DMS114 treated with DMSO at 0.1 percent for 48 hours (cell line): Measurements from ENCODE around the gene FARS2.
A peak's percentile ranks its signal among the peaks of the same experiment; 100 is the strongest.

ENCODE experiments used
- DNase-seq: peaks from one replicate; lab custom pipeline; 2025; ENCODE audit not compliant: unreplicated experiment; lab: John Stamatoyannopoulos, UW

Gene FARS2

DNA sequence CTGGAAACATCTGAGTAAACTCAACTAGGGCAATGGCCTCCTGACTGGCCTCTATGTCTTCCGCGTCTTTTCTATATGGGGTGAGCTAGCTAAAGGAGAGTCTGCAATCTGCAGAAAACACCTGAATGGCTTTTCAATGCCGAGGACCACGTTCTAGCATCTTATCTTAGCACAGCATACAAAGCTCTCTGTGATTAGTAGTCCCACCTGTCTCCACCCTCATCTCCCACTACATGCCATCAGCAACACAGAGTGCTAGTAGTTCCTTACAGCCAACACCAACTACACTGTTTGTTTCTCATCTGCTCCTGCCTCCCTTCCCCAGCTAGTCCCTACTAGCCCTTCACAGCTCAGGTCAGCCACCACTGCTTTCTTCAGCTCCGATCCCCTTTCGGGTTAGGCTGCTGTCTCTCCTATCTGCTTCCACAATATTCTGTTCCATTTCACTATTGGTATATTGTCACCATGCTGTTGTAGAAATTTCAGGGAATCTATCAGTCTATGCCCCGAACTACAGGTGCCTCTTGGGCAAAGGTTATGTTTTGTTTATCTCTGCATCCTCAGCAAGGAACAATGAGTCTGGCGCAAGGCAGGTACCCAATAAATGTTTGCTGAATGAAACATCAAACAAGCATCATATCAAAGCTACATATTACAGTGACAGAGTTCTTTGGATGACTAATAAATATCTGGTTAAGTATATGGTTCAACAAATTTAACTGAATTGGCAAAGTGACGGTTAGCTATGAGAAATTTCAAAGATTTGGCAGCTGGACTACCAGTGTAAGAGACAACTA lies 12.8 kb upstream of the FARS2 start:
- no peak for DNase-seq

DNA sequence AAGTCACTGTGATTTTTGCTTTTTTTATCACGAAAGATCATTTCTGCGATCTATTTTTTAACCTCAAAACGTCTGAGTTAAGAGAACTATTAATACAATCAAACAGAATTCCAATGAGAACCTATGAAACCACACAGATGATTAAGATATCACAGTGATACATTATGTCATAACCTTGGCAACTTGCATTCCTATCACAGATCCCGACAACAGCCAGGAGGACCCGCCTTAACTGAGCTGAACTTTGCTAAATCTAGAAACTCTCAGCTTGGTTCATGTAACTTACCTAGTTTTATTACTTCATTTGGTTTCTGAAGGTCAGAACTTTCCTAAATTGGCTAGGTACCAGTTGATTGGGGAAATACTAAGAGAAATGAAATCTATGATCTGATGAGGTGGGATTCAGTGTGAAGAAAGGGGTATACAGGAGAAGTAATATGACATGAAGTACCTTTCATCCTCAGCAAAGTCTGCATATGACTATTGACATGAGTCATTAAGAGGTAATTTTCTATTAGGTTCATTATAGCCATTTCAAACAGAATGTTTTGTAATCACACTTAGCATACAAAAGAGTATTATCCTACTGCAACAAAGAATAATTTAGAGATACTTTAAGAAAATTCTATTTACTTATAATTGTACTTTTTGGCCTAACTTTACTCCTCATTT lies 11.7 kb upstream of the FARS2 start:
- DNase-seq = no peak

DNA sequence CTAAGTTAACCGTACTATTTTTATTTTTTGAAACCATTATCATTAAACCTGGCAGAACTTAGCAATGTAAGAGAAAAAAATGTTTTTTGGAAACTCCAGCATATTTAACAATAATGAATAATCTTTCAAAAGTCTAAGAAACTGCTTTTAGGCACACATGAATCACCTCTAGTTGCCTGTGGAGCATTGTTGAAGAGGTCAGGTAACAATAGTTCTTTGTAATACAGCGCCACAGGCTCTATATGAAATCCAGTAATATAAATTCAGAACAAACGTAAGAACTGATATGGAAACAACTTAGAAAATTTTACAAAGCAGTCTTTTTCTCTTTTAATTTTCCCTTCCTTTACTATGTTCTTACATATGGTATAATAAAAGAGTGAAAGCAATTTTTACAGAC lies 10.9 kb upstream of the FARS2 start:
- DNase-seq = no peak

DNA sequence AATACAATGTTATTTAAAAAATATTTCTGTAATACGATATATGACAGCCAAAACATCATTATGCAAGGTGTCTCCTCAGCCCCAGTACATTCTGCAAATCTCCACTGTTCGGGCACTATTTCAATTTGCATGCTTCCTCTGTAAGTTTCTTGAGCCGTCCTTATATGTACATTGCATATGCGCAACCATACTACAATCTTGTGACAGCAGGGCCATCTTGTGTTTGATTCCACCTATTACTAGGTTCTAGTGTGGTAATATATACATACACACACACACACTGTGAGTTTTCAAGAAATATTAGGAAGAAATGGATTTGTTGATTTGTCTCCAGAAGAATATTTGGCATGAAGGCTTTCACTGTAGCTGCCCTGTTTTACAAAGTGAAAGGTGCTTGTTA lies 10.4 kb upstream of the FARS2 start:
- no peak for DNase-seq

DNA sequence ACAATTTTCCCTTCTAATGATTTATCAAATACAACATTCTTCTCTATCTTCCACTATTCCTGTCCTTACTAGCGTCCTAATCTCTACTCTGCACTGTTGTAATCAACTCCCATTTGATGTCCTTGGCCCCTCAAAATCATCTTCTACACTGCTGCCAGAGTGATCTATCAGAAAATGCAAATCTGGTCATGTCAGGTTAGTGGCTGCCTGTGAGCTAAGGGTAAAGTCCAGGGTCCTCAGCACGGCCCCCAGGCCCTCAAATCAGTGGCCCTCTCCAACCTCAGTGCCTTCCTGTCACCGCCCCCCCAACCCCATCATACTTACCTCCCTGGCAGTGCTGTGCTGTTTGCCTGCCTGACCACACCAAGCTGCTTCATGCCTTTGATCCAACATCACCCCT lies 4.4 kb upstream of the FARS2 start:
- DNase-seq = no peak

DNA sequence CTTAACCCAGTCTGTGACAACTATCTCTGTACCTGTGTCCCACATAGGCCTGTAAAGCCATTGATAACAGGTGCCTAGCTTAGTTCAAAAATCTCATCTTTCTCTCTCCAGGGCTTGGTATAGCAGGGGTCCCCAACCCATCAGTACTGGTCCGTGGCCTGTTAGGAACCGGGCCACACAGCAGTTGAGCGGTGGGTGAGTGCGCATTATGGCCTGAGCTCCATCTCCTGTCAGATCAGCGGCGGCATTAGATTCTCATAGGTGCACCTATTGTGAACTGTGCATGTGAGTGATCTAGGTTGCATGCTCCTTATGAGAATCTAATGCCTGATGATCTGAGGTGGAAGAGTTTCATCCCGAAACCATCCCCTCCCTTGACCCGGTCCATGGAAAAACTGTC lies 3.9 kb upstream of the FARS2 start:
- no peak for DNase-seq

DNA sequence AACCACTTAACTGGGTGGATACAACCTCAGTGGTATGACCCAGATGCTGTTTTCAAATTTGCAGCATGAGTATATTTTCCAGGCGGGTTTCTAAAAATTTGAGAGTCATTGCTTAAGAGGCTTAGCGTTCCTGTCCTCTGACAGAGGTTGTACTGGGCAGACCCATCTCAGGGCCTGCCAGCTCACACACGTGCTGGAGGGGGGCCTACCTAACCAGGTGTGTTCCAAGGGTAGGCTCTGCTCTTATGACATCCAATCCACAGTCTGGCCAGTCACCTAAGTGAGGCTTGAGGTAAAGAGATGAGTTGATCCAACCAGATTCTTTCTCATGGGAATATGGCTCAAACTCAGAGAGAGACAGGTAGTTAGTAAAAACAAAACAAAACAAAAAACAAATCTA lies 1.9 kb upstream of the FARS2 start:
- no peak for DNase-seq

DNA sequence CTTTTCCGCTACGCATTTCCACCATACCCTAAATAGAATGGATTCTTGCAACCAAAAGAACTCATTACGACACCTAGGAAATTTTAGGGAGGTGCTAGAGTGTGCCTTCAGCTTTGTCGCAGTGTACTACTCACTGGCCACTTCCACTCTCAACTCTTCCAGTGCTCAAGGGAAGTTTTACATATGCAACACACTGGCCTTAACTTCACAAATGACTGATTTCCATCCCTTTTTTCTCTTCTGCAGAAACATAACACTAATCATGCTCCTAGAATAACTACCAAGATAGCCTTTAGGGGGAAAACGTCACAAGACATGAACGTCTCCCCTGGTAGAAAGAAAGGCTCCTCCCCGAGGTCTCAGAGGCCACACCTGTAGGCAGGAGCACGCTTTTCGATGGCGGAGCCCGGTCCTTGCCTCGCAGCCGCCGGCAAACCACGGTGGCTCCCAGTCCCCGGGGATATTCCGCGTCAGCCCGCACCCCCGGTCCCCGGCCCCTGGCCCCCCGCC lies 1.1 kb upstream of the FARS2 start:
- DNase-seq = peak; percentile 63

DNA sequence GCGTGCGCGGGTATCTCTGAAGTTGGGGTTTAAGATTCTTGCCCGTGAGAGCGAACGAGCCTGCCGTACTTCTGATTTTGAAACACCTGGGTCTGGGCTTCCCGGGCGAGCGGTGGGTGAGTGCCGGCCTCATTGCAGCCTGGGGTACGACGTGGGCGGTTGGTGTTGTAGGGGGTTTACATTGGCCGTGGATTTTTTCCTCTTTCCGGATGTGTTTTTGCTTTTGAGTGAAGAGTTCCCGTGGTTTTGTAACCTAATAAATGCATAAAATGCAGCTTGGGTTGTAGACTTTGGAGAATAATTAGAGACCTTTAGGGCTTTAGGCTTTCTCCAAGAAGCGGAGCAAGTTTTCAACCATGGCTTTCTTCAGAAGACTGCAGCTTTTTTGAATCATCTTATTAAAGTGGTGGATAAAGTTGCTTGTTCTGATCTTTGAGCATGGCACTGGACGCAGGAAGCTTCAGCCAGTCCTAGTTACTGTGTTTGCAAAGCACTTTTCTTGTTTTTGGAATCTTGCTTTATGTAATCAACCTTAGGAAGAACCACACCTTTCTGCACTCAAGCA lies 314 bp downstream of the FARS2 start:
- peak; percentile 42 for DNase-seq

DNA sequence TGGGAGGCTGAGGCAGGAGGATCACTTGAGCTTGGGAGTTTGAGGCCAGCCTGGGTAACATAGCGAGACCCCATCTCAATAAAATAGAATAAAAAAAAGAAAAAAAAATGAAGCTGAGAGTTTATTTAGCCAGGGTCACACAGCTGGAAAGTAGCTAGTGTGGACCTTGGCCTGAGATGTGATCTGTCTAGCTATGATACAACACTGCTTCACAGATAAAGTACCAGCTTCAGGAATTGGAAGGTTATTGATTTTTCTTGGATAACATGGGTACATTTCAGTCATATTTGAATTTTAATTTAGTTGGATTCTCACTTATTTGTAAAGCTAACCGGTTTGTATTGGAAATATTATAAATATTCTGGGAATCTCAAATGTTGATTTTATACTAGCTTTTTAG lies 5.1 kb downstream of the FARS2 start:
- DNase-seq = no peak

DNA sequence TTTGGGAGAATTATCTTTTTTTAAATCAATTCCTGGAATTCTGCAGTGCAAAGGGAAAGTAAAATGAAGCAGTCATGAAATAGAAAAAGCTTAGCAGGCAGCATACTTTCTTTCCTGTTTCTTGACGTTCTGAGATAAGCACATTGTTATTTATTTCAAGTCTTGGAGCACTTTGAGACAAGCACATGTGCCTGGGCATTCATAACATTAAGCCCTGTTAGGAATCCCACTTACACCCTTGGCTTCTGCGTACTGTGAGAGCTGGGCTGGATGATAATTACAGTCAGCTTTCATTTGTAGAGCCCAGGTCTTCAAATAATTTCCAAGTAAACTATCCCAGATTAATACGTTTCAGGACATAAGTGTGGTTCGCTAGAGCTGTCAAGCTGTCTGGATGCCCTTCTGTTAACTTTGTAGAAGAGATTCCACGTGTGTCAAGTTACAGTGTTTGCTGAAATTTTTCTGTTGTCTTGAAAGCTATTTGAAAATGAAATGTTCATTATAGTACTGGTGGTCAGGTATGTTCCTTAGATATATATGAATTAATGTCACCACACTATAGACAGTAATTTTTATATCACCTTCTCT lies 8.9 kb downstream of the FARS2 start:
- DNase-seq = no peak

DNA sequence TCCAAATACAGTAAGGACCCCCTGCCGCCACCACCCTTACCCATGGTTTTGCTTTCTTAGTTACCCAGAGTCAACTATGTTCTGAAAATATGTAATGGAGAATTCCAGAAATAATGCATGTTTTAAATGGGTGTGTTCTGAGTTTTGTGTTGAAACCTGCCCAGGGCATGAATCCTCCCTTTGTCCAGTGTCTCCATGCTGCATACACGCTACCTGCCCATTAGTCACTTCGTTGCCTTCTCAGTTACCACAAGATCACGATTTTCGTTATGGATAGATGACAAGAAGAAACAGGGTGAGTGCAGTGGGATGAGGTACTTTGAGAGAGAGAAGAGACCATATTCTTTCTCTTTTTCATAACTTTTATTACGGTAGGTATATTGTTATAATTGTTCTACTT lies 10.6 kb downstream of the FARS2 start:
- no peak for DNase-seq

DNA sequence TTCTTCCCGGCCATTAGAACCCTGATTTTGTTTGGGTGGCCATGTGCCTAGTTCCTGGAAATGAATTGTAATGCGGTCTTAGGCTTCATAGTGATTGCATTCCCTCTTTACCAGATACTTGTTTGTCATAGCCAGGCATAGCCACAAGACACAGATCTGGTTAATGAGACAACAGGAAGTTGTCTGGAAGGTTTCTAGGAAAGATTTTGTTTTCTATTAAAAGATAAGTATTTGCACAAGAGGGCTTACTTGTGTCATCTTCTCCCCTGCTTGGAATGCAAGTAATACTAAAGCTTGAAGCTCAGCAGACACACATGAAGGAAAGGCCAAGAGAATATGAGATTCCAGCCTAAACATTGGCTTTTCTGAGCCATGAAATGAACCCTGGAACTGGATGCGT lies 12.9 kb downstream of the FARS2 start:
- no peak for DNase-seq

DNA sequence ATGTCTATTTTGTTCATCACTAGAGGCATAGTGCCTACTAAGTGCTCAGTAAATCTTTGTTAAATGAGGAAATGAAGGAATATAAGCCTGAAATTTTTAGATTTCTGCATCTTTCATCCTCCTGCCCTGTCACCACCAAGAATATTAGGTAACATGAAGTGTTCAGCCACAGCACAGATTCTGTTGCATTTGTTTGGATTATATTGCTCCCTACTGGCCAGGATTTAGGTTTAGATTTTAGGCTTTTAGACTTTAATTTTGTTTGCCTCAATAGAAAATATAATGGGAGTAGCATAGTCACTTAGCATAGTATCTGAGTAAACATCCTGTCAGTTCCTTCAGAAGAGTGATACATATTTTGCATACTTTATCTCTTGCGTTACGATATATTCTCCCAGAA lies 14.2 kb downstream of the FARS2 start:
- no peak for DNase-seq

DNA sequence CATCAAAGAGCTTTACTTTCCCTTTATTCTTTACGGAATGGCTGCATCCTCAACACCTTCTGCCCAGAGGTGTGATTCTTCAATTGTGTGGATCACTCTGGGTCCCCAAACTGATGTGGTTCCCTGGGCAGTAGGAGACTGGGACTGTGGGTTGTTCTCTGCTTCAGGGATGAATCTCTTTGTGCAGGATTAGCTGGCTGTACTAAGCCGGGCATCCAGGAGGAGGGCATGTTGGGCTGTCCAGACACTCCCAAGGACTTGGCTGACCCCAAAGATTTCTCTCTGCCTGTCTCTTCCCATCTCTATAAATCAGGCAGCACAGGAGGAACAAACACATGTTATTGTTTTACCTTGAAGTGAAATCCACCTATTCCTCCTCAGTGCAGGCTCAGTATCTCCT lies 15.3 kb downstream of the FARS2 start:
- DNase-seq = no peak

DNA sequence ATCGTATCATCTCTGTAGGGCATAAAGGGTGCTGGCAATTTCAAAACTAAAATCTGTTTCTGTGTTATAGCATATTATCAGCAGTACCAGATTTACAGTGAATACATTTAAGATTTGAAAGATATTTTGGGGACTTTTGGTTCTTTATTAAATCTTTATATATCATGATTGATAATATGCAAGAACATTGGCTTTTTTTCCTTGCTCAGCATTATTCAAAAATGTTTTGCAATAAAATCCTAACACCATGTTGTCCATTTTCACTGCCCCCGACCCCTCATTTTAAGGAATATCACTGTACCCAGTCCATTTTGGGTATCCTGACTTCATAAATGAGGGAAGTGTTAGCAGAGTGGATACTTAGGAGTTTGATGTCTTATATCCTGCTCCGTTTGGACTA lies 16.3 kb downstream of the FARS2 start:
- DNase-seq = no peak

DNA sequence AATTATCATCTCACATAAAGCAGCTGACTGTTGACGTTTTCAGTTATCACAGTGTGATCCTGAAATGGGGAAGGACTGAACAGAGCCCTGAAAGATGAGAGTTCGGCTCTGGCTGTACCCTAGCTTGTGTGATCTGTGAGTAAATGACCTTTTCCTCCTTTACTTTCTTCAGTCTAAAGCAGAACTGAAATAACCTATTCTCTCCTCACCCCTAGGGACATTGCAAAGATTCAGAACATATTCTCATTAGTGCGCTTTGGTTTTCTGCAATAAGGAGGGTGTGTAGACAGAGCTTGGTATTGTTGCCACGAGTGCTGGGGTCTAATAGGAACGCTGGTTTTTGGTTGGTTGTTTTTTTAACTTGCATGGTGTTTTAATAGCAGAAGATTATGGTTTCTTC lies 16.7 kb downstream of the FARS2 start:
- no peak for DNase-seq

DNA sequence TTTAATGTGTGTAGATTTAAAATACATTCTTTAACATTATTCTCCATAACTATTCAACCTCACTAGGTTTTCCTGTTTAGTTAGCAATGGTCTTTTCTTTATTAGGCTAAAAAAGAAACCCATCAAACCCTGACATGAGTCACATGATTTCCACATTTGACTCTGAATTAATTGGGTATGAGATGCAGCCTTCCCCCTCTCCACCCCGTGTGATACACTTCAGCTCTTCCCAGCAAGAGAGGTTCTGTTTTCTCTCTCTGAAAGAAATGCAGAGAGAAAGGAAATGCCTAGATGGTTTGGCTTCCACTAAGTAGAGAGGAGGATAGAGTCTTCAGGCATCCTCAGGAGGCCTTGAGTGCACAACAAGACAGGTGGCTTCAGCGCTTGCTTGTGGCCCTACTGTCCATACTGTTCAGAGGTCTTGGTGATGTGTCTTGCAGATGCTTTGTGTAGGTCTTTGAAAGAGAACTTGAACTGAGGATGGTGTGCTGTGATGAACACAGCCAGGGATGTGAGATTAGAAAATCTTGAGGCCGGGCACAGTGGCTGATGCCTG lies 17.3 kb downstream of the FARS2 start:
- no peak for DNase-seq

DNA sequence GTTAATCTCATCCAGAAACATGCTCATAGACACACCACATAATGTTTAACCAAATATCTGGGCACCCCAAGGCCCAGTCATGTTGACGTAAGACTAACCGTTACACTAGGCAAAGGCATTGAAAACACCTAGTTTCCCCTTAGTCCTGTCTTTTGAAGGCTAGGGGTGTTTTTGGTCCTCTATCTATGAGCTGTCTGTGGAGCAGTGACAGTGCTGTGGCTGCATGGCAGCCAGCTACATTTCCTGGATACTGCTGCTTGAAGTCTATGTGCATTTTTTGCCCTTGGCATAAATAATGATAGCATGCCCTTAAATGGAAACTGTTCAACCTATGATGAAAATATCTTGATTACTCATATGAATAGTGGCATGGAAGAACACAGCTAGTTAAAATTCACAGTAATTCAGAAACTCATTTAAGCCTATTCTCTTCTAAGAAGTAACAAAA lies 18.6 kb downstream of the FARS2 start:
- DNase-seq = no peak

DNA sequence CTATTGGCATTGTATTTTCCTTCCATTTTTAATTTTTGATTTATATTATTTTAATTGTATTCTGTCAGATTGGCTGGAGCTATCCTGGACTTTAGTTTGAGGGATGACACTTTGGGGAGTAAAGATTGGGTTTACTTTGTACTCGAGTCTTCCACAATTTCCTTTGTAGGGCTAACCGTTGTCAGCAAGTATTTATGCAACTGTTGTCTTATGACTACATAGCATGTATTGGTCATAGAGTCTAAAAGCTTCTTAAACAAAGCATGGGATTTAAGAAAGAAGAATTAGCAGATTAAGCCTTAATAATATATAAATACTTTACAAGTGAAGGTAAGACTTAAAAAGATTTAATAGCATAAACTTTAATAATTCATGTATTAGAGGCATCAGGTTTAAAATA lies 19.6 kb downstream of the FARS2 start:
- DNase-seq = no peak

DNA sequence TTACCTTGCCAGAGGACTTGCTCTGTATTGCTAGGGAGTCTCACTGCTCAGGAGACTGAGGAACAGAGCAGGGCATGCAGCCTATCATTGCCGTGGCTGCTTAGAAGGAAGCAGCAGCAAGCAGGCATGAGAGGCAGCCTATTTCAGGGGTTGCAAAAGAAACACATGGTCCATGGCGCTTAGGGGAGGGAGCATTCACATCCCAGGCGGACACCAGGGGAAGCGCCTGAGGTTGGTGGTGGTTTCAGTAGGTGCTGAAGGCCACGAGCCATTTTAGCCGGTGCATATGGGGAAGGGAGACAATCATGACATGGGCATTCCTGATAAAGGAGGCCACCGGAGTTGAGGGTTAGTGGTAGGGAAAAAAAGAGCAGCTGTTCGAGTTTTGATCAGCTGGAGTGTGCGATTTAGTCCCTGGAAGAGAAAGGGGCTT lies 20.9 kb downstream of the FARS2 start:
- DNase-seq = no peak

DNA sequence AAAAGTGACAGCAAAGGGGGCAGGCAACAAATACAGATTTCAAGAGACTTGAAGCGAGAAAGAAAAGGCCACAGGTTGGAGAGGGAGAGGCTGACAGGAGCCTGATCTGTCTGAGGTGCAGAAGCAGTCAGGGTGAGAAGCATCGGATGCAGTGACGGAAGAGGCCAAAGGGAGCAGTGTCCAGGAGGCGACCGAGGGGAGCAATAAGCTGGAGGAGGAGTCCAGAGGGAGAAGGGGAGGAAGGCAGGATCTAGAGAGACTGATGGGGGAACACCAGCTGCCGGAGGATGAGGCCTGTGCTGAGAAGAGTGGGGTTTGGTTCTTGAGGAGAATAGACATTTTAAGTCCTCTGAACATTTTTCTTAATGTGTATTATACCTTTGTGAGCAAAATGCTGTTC lies 23.8 kb downstream of the FARS2 start:
- DNase-seq = no peak
